Measurements from ENCODE around the gene CBX1. TPM values are rescaled to one million over a fixed set of nuclear protein-coding genes. Genes with fewer than 3 reads are reported as not detected.

Gene CBX1
- total RNA-seq, 2 donors from 2014 or later: 15.8 to 34.2 TPM

GRCh38 chr17:48148029-48148770 lies 46.9 kb upstream of the CBX1 start:
- no peaks in the 10 kb centered on the region for H3K27me3 ChIP-seq
- intact Hi-C loops (cut with DNase I): no loop called here
- H3K4me3 ChIP-seq: no peak overlapping the region

GRCh38 chr17:48144976-48145798 lies 43.9 kb upstream of the CBX1 start:
- H3K9me3 ChIP-seq: no peaks in the 10 kb centered on the region
- DNase-seq: no peak
- H3K36me3 ChIP-seq (replicated peaks in 1 of 2; ENCODE audit: insufficient read depth in 1 of 2, low read depth in 2 of 2): no peaks in the 10 kb centered on the region
- TF ChIP-seq POLR2A (IDR thresholded peaks at IDR 0.05) (no peak), CTCF (IDR thresholded peaks at IDR 0.05) (no peak)
- intact Hi-C loops (cut with DNase I): no loop called here
- H3K4me1 ChIP-seq: no peaks in the 10 kb centered on the region
- no peak overlapping the region for H3K4me3 ChIP-seq
- H3K27ac ChIP-seq: no peak overlapping the region
- 93 to 96% methylated on average over 3 of the region's 3 CpGs for WGBS, 2 donors
- ATAC-seq: no peak
- no peaks in the 10 kb centered on the region for H3K27me3 ChIP-seq

More at GRCh38 chr17:48148029-48148770, 46.9 kb upstream of the CBX1 start:
- WGBS, 2 donors: 78 to 87% methylated on average over 14 of the region's 14 CpGs
- Histone ChIP-seq H3K9me3 (no peaks in the 10 kb centered on the region), H3K27ac (no peak overlapping the region), H3K36me3 (replicated peaks in 1 of 2; ENCODE audit: insufficient read depth in 1 of 2, low read depth in 2 of 2) (no peaks in the 10 kb centered on the region), H3K4me1 (peaks cover 1% of the 10 kb centered on the region)
- ATAC-seq: no peak
- TF ChIP-seq POLR2A (IDR thresholded peaks at IDR 0.05): no peak
- TF ChIP-seq CTCF (IDR thresholded peaks at IDR 0.05): no peak
- no peak for DNase-seq

- no peak for TF ChIP-seq CTCF (IDR thresholded peaks at IDR 0.05)
- no peak for DNase-seq
- H3K27me3 ChIP-seq: no peaks in the 10 kb centered on the region
- H3K4me3 ChIP-seq: no peak overlapping the region
- intact Hi-C loops (cut with DNase I): no loop called here
- H3K4me1 ChIP-seq: no peaks in the 10 kb centered on the region
- no peaks in the 10 kb centered on the region for H3K9me3 ChIP-seq
- no peaks in the 10 kb centered on the region for H3K36me3 ChIP-seq (replicated peaks in 1 of 2; ENCODE audit: insufficient read depth in 1 of 2, low read depth in 2 of 2)
- H3K27ac ChIP-seq: no peak overlapping the region
- no peak for ATAC-seq
- 59 to 66% methylated on average over 8 of the region's 8 CpGs for WGBS, 2 donors
Observed at GRCh38 chr17:48144231-48144630, 43.0 kb upstream of the CBX1 start.

- 53 to 55% methylated on average over 5 to 6 of the region's 6 CpGs for WGBS, 2 donors
- no peaks in the 10 kb centered on the region for H3K4me1 ChIP-seq
- DNase-seq (no peak), ATAC-seq (no peak)
- H3K27ac ChIP-seq: no peak overlapping the region
- no peak overlapping the region for H3K4me3 ChIP-seq
- TF ChIP-seq POLR2A (IDR thresholded peaks at IDR 0.05): no peak
- no peak for TF ChIP-seq CTCF (IDR thresholded peaks at IDR 0.05)
- no peaks in the 10 kb centered on the region for H3K36me3 ChIP-seq (replicated peaks in 1 of 2; ENCODE audit: insufficient read depth in 1 of 2, low read depth in 2 of 2)
- H3K9me3 ChIP-seq: no peaks in the 10 kb centered on the region
- intact Hi-C loops (cut with DNase I): no loop called here
- H3K27me3 ChIP-seq: no peaks in the 10 kb centered on the region
Observed at GRCh38 chr17:48143629-48144028, 42.4 kb upstream of the CBX1 start.

Measured in body of pancreas (tissue), 4 donors.